ENCODE results near the gene LPP. TPM values are rescaled to one million over a fixed set of nuclear protein-coding genes. Genes with fewer than 3 reads are reported as not detected.

LPP gene
- total and polyA plus RNA-seq, 9 of the 15 experiments (the other 6 are each of a cell fraction or from before 2014, with no cell fraction given): 0.07 to 0.18 TPM; not detected in 7

GRCh38 chr3:188812198-188812597 lies 658.2 kb downstream of the LPP start:
- WGBS (ENCODE audit: insufficient coverage, low coverage, missing lambda C conversion rate): 0% methylated on average over 1 of the region's 1 CpG
- no peaks in the 10 kb centered on the region for H3K79me2 ChIP-seq (ENCODE audit: control insufficient read depth, insufficient read depth, low read length)
- BruUV-seq (replicated peaks): no TSS peak
- H3K4me3 ChIP-seq: no peak overlapping the region
- no peaks in the 10 kb centered on the region for H3K9me1 ChIP-seq (ENCODE audit: control insufficient read depth, insufficient read depth, low read length)
- intact Hi-C loops (cut with micrococcal nuclease) (no loop called here), in situ Hi-C loops (cut with MboI) (no loop called here)
- no peaks in the 10 kb centered on the region for H3K36me3 ChIP-seq (ENCODE audit: control insufficient read depth, insufficient read depth, low read length)
- no peaks in the 10 kb centered on the region for H3K9me3 ChIP-seq (replicated peaks; ENCODE audit: control insufficient read depth, insufficient read depth, low read depth, low read length)
- H3K27me3 ChIP-seq (ENCODE audit: control insufficient read depth in 2 of 2, insufficient read depth in 2 of 2, low read length in 2 of 2): no peaks in the 10 kb centered on the region
- no peak overlapping the region for H3K9ac ChIP-seq (ENCODE audit: insufficient read depth in 1 of 2, low read depth in 2 of 2, low read length in 2 of 2)
- no peak overlapping the region for H3K27ac ChIP-seq (ENCODE audit: extremely low read depth, low read depth, low read length)
- no peaks in the 10 kb centered on the region for H3K4me1 ChIP-seq (replicated peaks in 1 of 2; ENCODE audit: control insufficient read depth in 2 of 2, insufficient read depth in 2 of 2, low read length in 2 of 2)
- FAIRE-seq (no peak), ATAC-seq (no peak), DNase-seq (ENCODE audit: extremely low read depth in 1 of 4, low spot score in 3 of 4) (no peak)
- ChIA-PET CTCF (ENCODE audit: low intra/inter-chr PET ratio) (no interaction called here), POLR2A (no interaction called here)
- H3K4me2 ChIP-seq (ENCODE audit: insufficient read depth, low read length): no peak overlapping the region
- H2AFZ ChIP-seq (ENCODE audit: low read depth, low read length): no peak overlapping the region
- no peaks in the 10 kb centered on the region for H4K20me1 ChIP-seq (replicated peaks; ENCODE audit: control insufficient read depth, insufficient read depth, low read length)
- TF ChIP-seq CHAMP1 (IDR thresholded peaks at IDR 0.05): no peak
- no peak for TF ChIP-seq SRSF9 (IDR thresholded peaks at IDR 0.05; ENCODE audit: borderline replicate concordance, low read depth, low read length)
- TF ChIP-seq SREBF1 (IDR thresholded peaks at IDR 0.05; ENCODE audit: borderline replicate concordance, low read depth, low read length): no peak
- TF ChIP-seq, protein P1, sequence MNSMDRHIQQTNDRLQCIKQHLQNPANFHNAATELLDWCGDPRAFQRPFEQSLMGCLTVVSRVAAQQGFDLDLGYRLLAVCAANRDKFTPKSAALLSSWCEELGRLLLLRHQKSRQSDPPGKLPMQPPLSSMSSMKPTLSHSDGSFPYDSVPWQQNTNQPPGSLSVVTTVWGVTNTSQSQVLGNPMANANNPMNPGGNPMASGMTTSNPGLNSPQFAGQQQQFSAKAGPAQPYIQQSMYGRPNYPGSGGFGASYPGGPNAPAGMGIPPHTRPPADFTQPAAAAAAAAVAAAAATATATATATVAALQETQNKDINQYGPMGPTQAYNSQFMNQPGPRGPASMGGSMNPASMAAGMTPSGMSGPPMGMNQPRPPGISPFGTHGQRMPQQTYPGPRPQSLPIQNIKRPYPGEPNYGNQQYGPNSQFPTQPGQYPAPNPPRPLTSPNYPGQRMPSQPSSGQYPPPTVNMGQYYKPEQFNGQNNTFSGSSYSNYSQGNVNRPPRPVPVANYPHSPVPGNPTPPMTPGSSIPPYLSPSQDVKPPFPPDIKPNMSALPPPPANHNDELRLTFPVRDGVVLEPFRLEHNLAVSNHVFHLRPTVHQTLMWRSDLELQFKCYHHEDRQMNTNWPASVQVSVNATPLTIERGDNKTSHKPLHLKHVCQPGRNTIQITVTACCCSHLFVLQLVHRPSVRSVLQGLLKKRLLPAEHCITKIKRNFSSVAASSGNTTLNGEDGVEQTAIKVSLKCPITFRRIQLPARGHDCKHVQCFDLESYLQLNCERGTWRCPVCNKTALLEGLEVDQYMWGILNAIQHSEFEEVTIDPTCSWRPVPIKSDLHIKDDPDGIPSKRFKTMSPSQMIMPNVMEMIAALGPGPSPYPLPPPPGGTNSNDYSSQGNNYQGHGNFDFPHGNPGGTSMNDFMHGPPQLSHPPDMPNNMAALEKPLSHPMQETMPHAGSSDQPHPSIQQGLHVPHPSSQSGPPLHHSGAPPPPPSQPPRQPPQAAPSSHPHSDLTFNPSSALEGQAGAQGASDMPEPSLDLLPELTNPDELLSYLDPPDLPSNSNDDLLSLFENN (IDR thresholded peaks at IDR 0.05; ENCODE audit: low read depth in 2 of 2, low read length in 2 of 2): no peak
- TF ChIP-seq NFRKB (IDR thresholded peaks at IDR 0.05; ENCODE audit: low read depth): no peak
- no peak for TF ChIP-seq SETDB1 (IDR thresholded peaks at IDR 0.05; ENCODE audit: low read length)
- TF ChIP-seq, protein P2, sequence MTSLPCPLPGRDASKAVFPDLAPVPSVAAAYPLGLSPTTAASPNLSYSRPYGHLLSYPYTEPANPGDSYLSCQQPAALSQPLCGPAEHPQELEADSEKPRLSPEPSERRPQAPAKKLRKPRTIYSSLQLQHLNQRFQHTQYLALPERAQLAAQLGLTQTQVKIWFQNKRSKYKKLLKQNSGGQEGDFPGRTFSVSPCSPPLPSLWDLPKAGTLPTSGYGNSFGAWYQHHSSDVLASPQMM (CRISPR knock-in tag; IDR thresholded peaks at IDR 0.05): no peak
- no peak for TF ChIP-seq NRF1 (conservative IDR thresholded peaks at IDR 0.05 in 1 of 2, IDR thresholded peaks at IDR 0.05 in 1 of 2)
- no peak for TF ChIP-seq RNF219 (CRISPR knock-in tag; IDR thresholded peaks at IDR 0.05)

Data from K562 (cell line).